Right lobe of liver (tissue), 6 donors: ENCODE measurements around the gene C1QTNF8. TPM values are rescaled to one million over a fixed set of nuclear protein-coding genes. Genes with fewer than 3 reads are reported as not detected.

ENCODE experiments used
- ATAC-seq, 4 donors: fragments of 200-7000 bp; cut with Tn5 transposase; one replicate each; pipeline ENCODE4 v1.9.1; 2020; ENCODE audit warnings: mild to moderate bottlenecking in 4 of 4, moderate library complexity in 4 of 4
- DNase-seq, 3 donors: peaks; one replicate each; pipeline ENCODE4 v3.0.0-alpha.2; 2020
- H3K27ac ChIP-seq, 3 donors: fragments of 200-600 bp; one replicate each; pipeline ENCODE4 v1.8.0; 2022
- H3K27me3 ChIP-seq, 2 donors: fragments of 200-600 bp; one replicate each; pipeline ENCODE4 v1.8.0; 2022
- H3K36me3 ChIP-seq, 4 donors: fragments of 200-600 bp; sonication (generic) in 1 of 4; one replicate each; pipeline versions ENCODE4 v1.5.1 to v1.8.0; 2017 to 2022; ENCODE audit warnings: control low read depth in 1 of 4
- H3K4me1 ChIP-seq, 4 donors: fragments of 200-600 bp; sonication (generic) in 1 of 4; one replicate each; pipeline versions ENCODE4 v1.5.1 to v1.8.0; 2017 to 2022; ENCODE audit warnings: control low read depth in 1 of 4
- H3K4me3 ChIP-seq, 3 donors: fragments of 200-600 bp; one replicate each; pipeline ENCODE4 v1.8.0; 2022
- H3K9me3 ChIP-seq, 4 donors: fragments of 200-600 bp; sonication (generic) in 1 of 4; one replicate each; pipeline versions ENCODE4 v1.5.1 to v1.8.0; 2017 to 2022; ENCODE audit warnings: control low read depth in 1 of 4
- POLR2A ChIP-seq: fragments of 450-650 bp; IDR thresholded peaks from one replicate; pipeline ENCODE4 v1.6.1; 2017; ENCODE audit warnings: antibody characterized with exemption, mild to moderate bottlenecking
- WGBS: methylation state at CpG from one replicate; pipeline ENCODE4 v1.1.6; 2018; ENCODE audit warnings: low coverage, low lambda C conversion rate; ENCODE audit not compliant: insufficient coverage; ENCODE audit errors: missing lambda C conversion rate; 5-methylcytosine and 5-hydroxymethylcytosine counted together
- intact Hi-C, 2 donors: fragments of 100-400 bp; cut with DNase I; formaldehyde crosslinking; loops; one replicate each; pipeline versions ENCODE4 v1.11.2 to v1.14.1; 2022
- total RNA-seq, 6 experiments: library from RNA; depleted of rRNA in 2 of 6; stranded (reverse); fragments of >200 nt in 2 of 6; fragmentation: NEBNext Ultra II Directional in 3 of 6; extraction: Animal tissue kit (Norgen Biotek cat#: 25700) in 3 of 6; gene quantifications; one replicate each; pipeline versions ENCODE4 v1.1.0 to v1.2.4, GENCODE V29; 2016 to 2023
- TF ChIP-seq, protein P1 (sequence below), 4 donors: fragments of 200-600 bp in 3 of 4; fragments of 450-650 bp in 1 of 4; IDR thresholded peaks; one replicate each; pipeline versions ENCODE4 v1.5.1 to v1.8.0; 2016 to 2022; ENCODE audit warnings: antibody characterized with exemption in 4 of 4, mild to moderate bottlenecking in 2 of 4
- donor health status: DM: no; HTN: yes; CAD: no.
- donor health status: DM: no; HTN: no; CAD: no.
- donor health status: DM: no; HTN: no; CAD: no.
- donor health status: DM: no; HTN: yes; CAD: no.
- donor health status: DM: no; HTN: yes; CAD: no.

The C1QTNF8 gene
- total RNA-seq, 6 experiments from 2014 or later, result not detected

DNA sequence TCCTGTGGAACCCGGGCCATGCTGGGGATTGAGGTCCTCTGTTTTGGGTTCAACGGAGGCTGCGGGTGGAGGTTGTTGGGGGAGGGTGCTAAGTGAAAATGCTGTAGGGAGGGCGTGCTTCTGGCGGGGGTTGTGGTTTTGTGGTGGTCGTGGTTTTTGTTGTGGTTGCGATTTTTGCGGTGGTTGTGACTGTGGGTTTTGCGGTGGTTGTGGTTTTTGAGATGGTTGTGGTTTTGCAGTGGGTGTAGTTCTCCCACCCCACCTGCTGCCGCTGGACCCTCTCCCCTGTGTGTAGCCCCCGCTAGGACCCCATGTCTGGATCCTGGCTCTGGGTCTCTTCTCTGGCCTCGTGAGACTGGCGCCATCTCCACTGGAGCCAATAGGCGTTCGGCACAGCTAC lies 28.4 kb downstream of the C1QTNF8 start:
- Histone ChIP-seq H3K9me3 (no peaks in the 10 kb centered on the region), H3K4me1 (no peaks in the 10 kb centered on the region), H3K27me3 (peaks cover 0 to 35% of the 10 kb centered on the region in 2 donors), H3K4me3 (no peak overlapping the region), H3K36me3 (no peaks in the 10 kb centered on the region), H3K27ac (no peak overlapping the region)
- DNase-seq (no peak), ATAC-seq (no peak)
- WGBS, result 47% methylated on average over 10 of the region's 15 CpGs
- TF ChIP-seq, protein P1, sequence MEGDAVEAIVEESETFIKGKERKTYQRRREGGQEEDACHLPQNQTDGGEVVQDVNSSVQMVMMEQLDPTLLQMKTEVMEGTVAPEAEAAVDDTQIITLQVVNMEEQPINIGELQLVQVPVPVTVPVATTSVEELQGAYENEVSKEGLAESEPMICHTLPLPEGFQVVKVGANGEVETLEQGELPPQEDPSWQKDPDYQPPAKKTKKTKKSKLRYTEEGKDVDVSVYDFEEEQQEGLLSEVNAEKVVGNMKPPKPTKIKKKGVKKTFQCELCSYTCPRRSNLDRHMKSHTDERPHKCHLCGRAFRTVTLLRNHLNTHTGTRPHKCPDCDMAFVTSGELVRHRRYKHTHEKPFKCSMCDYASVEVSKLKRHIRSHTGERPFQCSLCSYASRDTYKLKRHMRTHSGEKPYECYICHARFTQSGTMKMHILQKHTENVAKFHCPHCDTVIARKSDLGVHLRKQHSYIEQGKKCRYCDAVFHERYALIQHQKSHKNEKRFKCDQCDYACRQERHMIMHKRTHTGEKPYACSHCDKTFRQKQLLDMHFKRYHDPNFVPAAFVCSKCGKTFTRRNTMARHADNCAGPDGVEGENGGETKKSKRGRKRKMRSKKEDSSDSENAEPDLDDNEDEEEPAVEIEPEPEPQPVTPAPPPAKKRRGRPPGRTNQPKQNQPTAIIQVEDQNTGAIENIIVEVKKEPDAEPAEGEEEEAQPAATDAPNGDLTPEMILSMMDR (IDR thresholded peaks at IDR 0.05), result no peak
- no peak for TF ChIP-seq POLR2A
- intact Hi-C loops, result no loop called here

- ATAC-seq, result no peak
Observed at GRCh38 chr16:1066584-1067172, 29.4 kb downstream of the C1QTNF8 start.

GRCh38 chr16:1065469-1066128 lies 30.4 kb downstream of the C1QTNF8 start:
- DNase-seq (no peak), ATAC-seq (no peak)
- Histone ChIP-seq H3K4me3 (no peak overlapping the region), H3K36me3 (no peaks in the 10 kb centered on the region), H3K27me3 (peaks cover 0 to 16% of the 10 kb centered on the region in 2 donors), H3K9me3 (no peaks in the 10 kb centered on the region), H3K27ac (no peak overlapping the region), H3K4me1 (no peaks in the 10 kb centered on the region)
- TF ChIP-seq POLR2A, result no peak
- TF ChIP-seq, protein P1 (IDR thresholded peaks at IDR 0.05), result no peak
- WGBS, result 52% methylated on average over 10 of the region's 55 CpGs
- intact Hi-C loops, result no loop called here

More at GRCh38 chr16:1066584-1067172, 29.4 kb downstream of the C1QTNF8 start:
- H3K4me1 ChIP-seq, result no peaks in the 10 kb centered on the region
- TF ChIP-seq POLR2A, result no peak
- intact Hi-C loops, result no loop called here
- DNase-seq, result no peak
- H3K27ac ChIP-seq, result no peak overlapping the region
- H3K9me3 ChIP-seq, result no peaks in the 10 kb centered on the region
- peaks cover 0 to 25% of the 10 kb centered on the region in 2 donors for H3K27me3 ChIP-seq
- WGBS, result 41% methylated on average over 10 of the region's 24 CpGs
- no peaks in the 10 kb centered on the region for H3K36me3 ChIP-seq
- no peak overlapping the region for H3K4me3 ChIP-seq

- H3K36me3 ChIP-seq, result no peaks in the 10 kb centered on the region
- TF ChIP-seq POLR2A, result no peak
- TF ChIP-seq, protein P1 (IDR thresholded peaks at IDR 0.05), result no peak
- intact Hi-C loops, result no loop called here
- no peak for DNase-seq
- no peaks in the 10 kb centered on the region for H3K4me1 ChIP-seq
- H3K9me3 ChIP-seq, result no peaks in the 10 kb centered on the region
- H3K4me3 ChIP-seq, result no peak overlapping the region
- H3K27ac ChIP-seq, result no peak overlapping the region
- ATAC-seq, result no peak
- H3K27me3 ChIP-seq, result no peaks in the 10 kb centered on the region
- whole genome bisulfite sequencing, result 45% methylated on average over 4 of the region's 21 CpGs
Observed at GRCh38 chr16:1063728-1064127, 32.3 kb downstream of the C1QTNF8 start.

- intact Hi-C loops, result no loop called here
- Histone ChIP-seq H3K27ac (no peak overlapping the region), H3K27me3 (no peaks in the 10 kb centered on the region), H3K36me3 (no peaks in the 10 kb centered on the region), H3K4me1 (no peaks in the 10 kb centered on the region), H3K4me3 (no peak overlapping the region), H3K9me3 (no peaks in the 10 kb centered on the region)
- TF ChIP-seq POLR2A, result no peak
- TF ChIP-seq, protein P1 (IDR thresholded peaks at IDR 0.05), result no peak
- DNase-seq (no peak), ATAC-seq (no peak)
- WGBS, result 37% methylated on average over 2 of the region's 20 CpGs
Observed at GRCh38 chr16:1062895-1063294, 33.1 kb downstream of the C1QTNF8 start.
